HG02840 (cell line): Measurements from ENCODE around the gene NAB2.

ENCODE experiments used
- ATAC-seq: cut with Tn5 transposase; IDR thresholded peaks from one replicate; pipeline ENCODE4 v1.9.1; 2021; ENCODE audit warnings: mild to moderate bottlenecking, moderate library complexity, moderate number of reproducible peaks; ENCODE audit not compliant: unreplicated experiment, low FRiP score

The NAB2 gene

GRCh38 chr12:57129321-57129842 is 40.5 kb downstream of the NAB2 start:
- ATAC-seq: no peak

GRCh38 chr12:57129889-57130288 is 41.0 kb downstream of the NAB2 start:
- ATAC-seq: no peak

- no peak for ATAC-seq
Measured at GRCh38 chr12:57130941-57131340, 42.0 kb downstream of the NAB2 start.

- ATAC-seq: no peak
Measured at GRCh38 chr12:57131896-57132744, 43.2 kb downstream of the NAB2 start.

- ATAC-seq: no peak
Measured at GRCh38 chr12:57133013-57133569, 44.2 kb downstream of the NAB2 start.

GRCh38 chr12:57133916-57134315 is 45.0 kb downstream of the NAB2 start:
- ATAC-seq: no peak

GRCh38 chr12:57134949-57135348 is 46.0 kb downstream of the NAB2 start:
- ATAC-seq: no peak

GRCh38 chr12:57135527-57136326 is 46.8 kb downstream of the NAB2 start:
- no peak for ATAC-seq

GRCh38 chr12:57138526-57139272 is 49.8 kb downstream of the NAB2 start:
- ATAC-seq: no peak

GRCh38 chr12:57139796-57140649 is 51.1 kb downstream of the NAB2 start:
- ATAC-seq: no peak

GRCh38 chr12:57141249-57141648 is 52.3 kb downstream of the NAB2 start:
- ATAC-seq: no peak

- ATAC-seq: no peak
Measured at GRCh38 chr12:57142121-57142520, 53.2 kb downstream of the NAB2 start.

GRCh38 chr12:57142727-57143126 is 53.8 kb downstream of the NAB2 start:
- ATAC-seq: no peak

- ATAC-seq: no peak
Measured at GRCh38 chr12:57143454-57143853, 54.5 kb downstream of the NAB2 start.
